Naive thymus-derived CD8-positive, alpha-beta T cell (primary cell): ENCODE results near the gene ATG2B. TPM values are rescaled to one million over a fixed set of nuclear protein-coding genes. Genes with fewer than 3 reads are reported as not detected.

ENCODE experiments used
- ATAC-seq, 2 donors: fragments of 150-1000 bp; cut with Tn5 transposase in 1 of 2; sonication (Bioruptor Pico), chemical (Tn5 transposase) in 1 of 2; 1 replicate in 1 of 2; 2 replicates in 1 of 2; pipeline ENCODE4 v1.10.0; 2021; ENCODE audit warnings: mild to moderate bottlenecking in 2 of 2, moderate library complexity in 2 of 2
- POLR2A ChIA-PET: fragments of 350-600 bp; sonication (Branson Sonifier 250); formaldehyde crosslinking; loops from one replicate; lab custom pipeline; 2021; ENCODE audit warnings: antibody characterized with exemption; lab: Charles Lee
- DNase-seq, 10 donors: peaks; one replicate each; pipeline versions ENCODE4 v3.0.0 to v3.0.0-alpha.2; 2020 to 2022
- H3K27ac Mint-ChIP-seq, 10 donors: one replicate each; pipeline ENCODE4 v1.8.0; 2020 to 2022; ENCODE audit warnings: mild to moderate bottlenecking in 10 of 10, mixed read lengths in 10 of 10, moderate library complexity in 4 of 10, inconsistent platforms in 1 of 10
- H3K27me3 Mint-ChIP-seq, 5 donors: one replicate each; pipeline ENCODE4 v1.8.0; 2021 to 2022; ENCODE audit warnings: mixed read lengths in 5 of 5
- H3K36me3 Mint-ChIP-seq, 3 donors: one replicate each; pipeline ENCODE4 v1.8.0; 2020 to 2022; ENCODE audit warnings: mixed read lengths in 3 of 3, mild to moderate bottlenecking in 2 of 3, inconsistent platforms in 1 of 3
- H3K4me1 Mint-ChIP-seq, 4 donors: one replicate each; pipeline ENCODE4 v1.8.0; 2021 to 2022; ENCODE audit warnings: mixed read lengths in 4 of 4
- H3K4me3 Mint-ChIP-seq, 10 donors: one replicate each; pipeline ENCODE4 v1.8.0; 2020 to 2022; ENCODE audit warnings: mild to moderate bottlenecking in 10 of 10, mixed read lengths in 10 of 10, moderate library complexity in 6 of 10, inconsistent platforms in 1 of 10
- H3K9me3 Mint-ChIP-seq, 9 donors: one replicate each; pipeline ENCODE4 v1.8.0; 2020 to 2022; ENCODE audit warnings: mixed read lengths in 9 of 9, mild to moderate bottlenecking in 3 of 9, inconsistent platforms in 1 of 9, moderate library complexity in 1 of 9
- polyA plus RNA-seq, 3 donors: library from polyadenylated mRNA; unstranded; fragments of 300-500 nt; fragmentation: Illumina TruSeq; gene quantifications; one replicate each; pipeline ENCODE4 v1.2.3, GENCODE V29; 2021
- total RNA-seq, 8 experiments: library from RNA in 2 of 8; stranded (reverse) in 2 of 8; gene quantifications; one replicate each; pipeline ENCODE4 v1.2.3 and lab custom pipeline; 2021 to 2026

ATG2B gene
- total and polyA plus RNA-seq, 5 experiments from 2014 or later: 0.96 to 32.1 (median 2.0) TPM

- DNase-seq (peak in 3 of 10 donors; percentile 22 to 44 (median 37)), ATAC-seq (no peak)
- Mint-ChIP-seq H3K27me3 (no peaks in the 10 kb centered on the region), H3K27ac (no peak overlapping the region), H3K4me3 (no peak overlapping the region), H3K4me1 (no peaks in the 10 kb centered on the region), H3K9me3 (no peaks in the 10 kb centered on the region), H3K36me3 (peaks cover 6 to 41% (median 8%) of the 10 kb centered on the region in 3 donors)
- POLR2A ChIA-PET: interaction anchor here (0.7 kb wide), 1 partner anchor 95 kb away, joined by 4 read pairs; the partner anchor contains the start of gene AK7
Observed at GRCh38 chr14:96297000-96297399, 66.1 kb downstream of the ATG2B start.

GRCh38 chr14:96294246-96294645, 68.9 kb downstream of the ATG2B start:
- H3K9me3 Mint-ChIP-seq: no peaks in the 10 kb centered on the region
- H3K27me3 Mint-ChIP-seq: no peaks in the 10 kb centered on the region
- H3K36me3 Mint-ChIP-seq: peaks cover 5 to 50% (median 6%) of the 10 kb centered on the region in 3 donors
- H3K4me3 Mint-ChIP-seq: no peak overlapping the region
- no peaks in the 10 kb centered on the region for H3K4me1 Mint-ChIP-seq
- no peak overlapping the region for H3K27ac Mint-ChIP-seq
- no peak for ATAC-seq
- POLR2A ChIA-PET: no interaction called here
- DNase-seq: no peak

GRCh38 chr14:96287856-96288255, 75.3 kb downstream of the ATG2B start:
- Mint-ChIP-seq H3K36me3 (peaks cover 0 to 86% (median 17%) of the 10 kb centered on the region in 3 donors), H3K4me3 (no peak overlapping the region), H3K27ac (no peak overlapping the region), H3K4me1 (peaks cover 0 to 1% (median 0%) of the 10 kb centered on the region in 4 donors), H3K27me3 (no peaks in the 10 kb centered on the region), H3K9me3 (no peaks in the 10 kb centered on the region)
- no peak for DNase-seq
- POLR2A ChIA-PET: no interaction called here
- ATAC-seq: no peak

DNA sequence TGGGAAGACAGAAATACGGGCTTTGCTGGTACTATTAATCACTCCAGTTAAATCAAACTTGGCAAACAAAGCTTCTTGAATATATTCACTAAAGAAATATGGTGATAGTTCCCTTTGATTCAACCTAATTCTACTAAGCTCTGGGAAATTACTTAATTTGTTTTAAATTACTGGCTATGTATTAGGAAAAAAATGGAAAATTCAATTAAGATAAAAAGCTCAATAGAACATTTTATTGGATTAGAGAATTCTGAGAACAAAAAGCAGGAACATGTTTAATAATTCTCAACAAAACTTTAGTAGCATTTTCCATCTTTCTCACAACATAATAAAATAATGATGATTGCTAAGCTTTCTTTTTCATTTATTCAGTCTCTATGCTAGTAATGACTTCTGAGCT, 76.9 kb downstream of the ATG2B start:
- Mint-ChIP-seq H3K36me3 (peaks cover 0 to 82% (median 21%) of the 10 kb centered on the region in 3 donors), H3K4me1 (peaks cover 0 to 1% (median 0%) of the 10 kb centered on the region in 4 donors), H3K27me3 (no peaks in the 10 kb centered on the region), H3K4me3 (no peak overlapping the region), H3K9me3 (no peaks in the 10 kb centered on the region), H3K27ac (no peak overlapping the region)
- POLR2A ChIA-PET: no interaction called here
- ATAC-seq: no peak
- DNase-seq: no peak

DNA sequence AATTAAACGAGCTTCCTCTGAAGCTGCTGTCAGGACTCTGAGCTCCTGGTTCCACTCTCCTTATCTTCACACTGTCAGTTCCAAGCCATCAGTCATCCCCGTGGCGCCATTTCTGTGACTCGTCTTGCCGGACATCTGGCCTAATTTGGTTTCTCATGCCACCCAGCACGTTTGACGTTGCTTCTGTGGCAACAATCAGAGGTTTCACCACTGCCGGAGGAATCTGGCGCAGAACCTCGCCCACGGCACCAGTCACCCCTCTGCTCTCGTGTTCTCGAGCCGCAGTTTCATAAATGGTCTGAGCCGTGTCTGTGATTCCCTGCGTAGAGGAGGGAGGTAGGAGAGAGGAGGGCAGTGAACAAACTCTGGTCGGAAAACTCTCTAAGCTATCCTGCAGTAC, 77.5 kb downstream of the ATG2B start:
- POLR2A ChIA-PET: no interaction called here
- Mint-ChIP-seq H3K27ac (peak overlapping the region in 1 of 10 donors; percentile 19), H3K4me3 (no peak overlapping the region), H3K27me3 (no peaks in the 10 kb centered on the region), H3K36me3 (peaks cover 0 to 78% (median 21%) of the 10 kb centered on the region in 3 donors), H3K9me3 (no peaks in the 10 kb centered on the region), H3K4me1 (peaks cover 0 to 1% (median 0%) of the 10 kb centered on the region in 4 donors)
- ATAC-seq: no peak
- DNase-seq: no peak

GRCh38 chr14:96284430-96284829, 78.7 kb downstream of the ATG2B start:
- H3K27ac Mint-ChIP-seq: no peak overlapping the region
- no peak for ATAC-seq

DNA sequence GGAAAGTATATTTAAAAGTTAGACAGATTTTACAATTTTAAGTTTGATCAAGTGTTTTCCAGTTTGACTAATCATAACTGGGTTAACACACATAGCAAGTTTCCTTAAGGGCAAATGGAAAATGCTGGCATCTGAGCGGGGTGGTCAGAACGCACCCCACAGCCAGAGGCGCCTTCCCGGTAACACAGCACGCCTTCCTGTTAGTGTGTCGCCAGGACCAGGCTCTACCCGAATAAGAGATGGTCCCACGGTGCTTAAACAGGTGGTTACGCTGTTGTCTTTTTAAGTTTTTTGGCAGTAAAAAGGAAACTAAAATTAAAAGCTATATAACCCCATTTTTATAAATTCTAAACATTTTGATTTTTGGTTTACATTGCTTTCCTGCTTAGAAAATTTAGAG, 79.1 kb downstream of the ATG2B start:
- H3K9me3 Mint-ChIP-seq: no peaks in the 10 kb centered on the region
- H3K4me1 Mint-ChIP-seq: peaks cover 0 to 1% (median 0%) of the 10 kb centered on the region in 4 donors
- no peak overlapping the region for H3K27ac Mint-ChIP-seq
- H3K36me3 Mint-ChIP-seq: peaks cover 0 to 67% (median 28%) of the 10 kb centered on the region in 3 donors
- no peak overlapping the region for H3K4me3 Mint-ChIP-seq
- POLR2A ChIA-PET: no interaction called here
- ATAC-seq: no peak
- no peaks in the 10 kb centered on the region for H3K27me3 Mint-ChIP-seq
- DNase-seq: no peak

More at GRCh38 chr14:96284430-96284829, 78.7 kb downstream of the ATG2B start:
- POLR2A ChIA-PET: no interaction called here
- peaks cover 0 to 70% (median 25%) of the 10 kb centered on the region in 3 donors for H3K36me3 Mint-ChIP-seq
- peaks cover 0 to 1% (median 0%) of the 10 kb centered on the region in 4 donors for H3K4me1 Mint-ChIP-seq
- no peaks in the 10 kb centered on the region for H3K9me3 Mint-ChIP-seq
- DNase-seq: no peak
- H3K4me3 Mint-ChIP-seq: no peak overlapping the region
- no peaks in the 10 kb centered on the region for H3K27me3 Mint-ChIP-seq

- POLR2A ChIA-PET: interaction anchor here (0.6 kb wide), 1 partner anchor 21 kb away, joined by 3 read pairs; no protein-coding TSS in a partner anchor
- ATAC-seq (no peak), DNase-seq (no peak)
- H3K27ac Mint-ChIP-seq: peak overlapping the region in 1 of 10 donors; percentile 14
- H3K36me3 Mint-ChIP-seq: peaks cover 4 to 44% (median 24%) of the 10 kb centered on the region in 3 donors
- peaks cover 0 to 13% (median 5%) of the 10 kb centered on the region in 9 donors for H3K9me3 Mint-ChIP-seq
- peaks cover 0 to 1% (median 0%) of the 10 kb centered on the region in 4 donors for H3K4me1 Mint-ChIP-seq
- H3K27me3 Mint-ChIP-seq: no peaks in the 10 kb centered on the region
- no peak overlapping the region for H3K4me3 Mint-ChIP-seq
Observed at GRCh38 chr14:96281486-96281885, 81.7 kb downstream of the ATG2B start.

GRCh38 chr14:96280104-96280503, 83.0 kb downstream of the ATG2B start:
- Mint-ChIP-seq H3K36me3 (peaks cover 4 to 30% (median 21%) of the 10 kb centered on the region in 3 donors), H3K27me3 (no peaks in the 10 kb centered on the region), H3K4me3 (no peak overlapping the region), H3K27ac (peak overlapping the region in 2 of 10 donors; percentile 39 to 48), H3K4me1 (peaks cover 0 to 5% (median 0%) of the 10 kb centered on the region in 4 donors), H3K9me3 (peaks cover 0 to 13% (median 5%) of the 10 kb centered on the region in 9 donors)
- DNase-seq (no peak), ATAC-seq (no peak)
- POLR2A ChIA-PET: no interaction called here

DNA sequence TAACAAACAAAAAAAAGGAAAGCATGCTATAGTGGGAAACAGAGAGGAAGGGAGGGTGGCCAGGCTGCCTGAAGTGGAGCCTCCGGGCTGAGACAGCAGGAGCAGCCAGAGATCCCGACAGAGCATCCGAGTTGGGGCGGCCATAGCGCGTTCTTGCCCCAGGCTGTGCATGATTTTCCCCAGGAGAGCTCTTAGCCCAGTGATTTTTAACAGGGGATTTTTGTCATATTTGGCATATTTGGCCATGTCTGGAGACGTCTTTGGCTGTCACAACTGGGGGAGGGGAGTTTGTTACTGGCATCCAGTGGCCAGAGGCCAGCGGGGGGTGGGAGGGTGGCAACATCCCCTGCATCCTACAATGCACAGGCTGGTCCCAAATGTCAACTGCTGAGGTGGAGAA, 83.6 kb downstream of the ATG2B start:
- peak overlapping the region in 1 of 10 donors; percentile 57 for H3K27ac Mint-ChIP-seq
- peaks cover 0 to 13% (median 5%) of the 10 kb centered on the region in 9 donors for H3K9me3 Mint-ChIP-seq
- H3K4me1 Mint-ChIP-seq: peaks cover 0 to 5% (median 0%) of the 10 kb centered on the region in 4 donors
- POLR2A ChIA-PET: no interaction called here
- no peak for DNase-seq
- H3K4me3 Mint-ChIP-seq: no peak overlapping the region
- H3K36me3 Mint-ChIP-seq: peaks cover 4 to 25% (median 16%) of the 10 kb centered on the region in 3 donors
- no peak for ATAC-seq
- peaks cover 0 to 2% (median 0%) of the 10 kb centered on the region in 5 donors for H3K27me3 Mint-ChIP-seq

DNA sequence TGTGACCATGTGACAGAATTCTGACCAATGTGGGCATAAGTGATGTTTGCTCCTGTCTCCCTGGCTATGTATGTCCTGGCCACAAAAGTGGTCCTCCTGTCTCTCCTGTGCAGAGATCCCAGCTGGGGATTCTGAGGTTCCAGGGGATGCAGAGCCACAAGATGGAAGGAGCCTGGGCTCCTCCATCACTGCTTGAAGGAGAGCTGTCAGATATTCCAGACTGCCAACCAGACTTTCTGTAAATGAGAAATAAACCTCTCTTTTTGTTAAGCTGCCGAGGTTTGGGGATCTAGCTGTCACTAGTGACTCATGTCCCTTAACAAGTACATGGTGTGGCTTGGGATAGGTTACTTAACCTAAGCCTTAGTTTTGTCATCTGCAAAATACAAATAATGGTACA, 85.3 kb downstream of the ATG2B start:
- POLR2A ChIA-PET: no interaction called here
- H3K36me3 Mint-ChIP-seq: peaks cover 4 to 14% (median 9%) of the 10 kb centered on the region in 3 donors
- ATAC-seq (no peak), DNase-seq (no peak)
- peak overlapping the region in 1 of 10 donors; percentile 43 for H3K27ac Mint-ChIP-seq
- peaks cover 0 to 2% (median 0%) of the 10 kb centered on the region in 5 donors for H3K27me3 Mint-ChIP-seq
- H3K9me3 Mint-ChIP-seq: peaks cover 0 to 18% (median 5%) of the 10 kb centered on the region in 9 donors
- H3K4me3 Mint-ChIP-seq: peak overlapping the region in 1 of 10 donors; percentile 67
- peaks cover 0 to 5% (median 0%) of the 10 kb centered on the region in 4 donors for H3K4me1 Mint-ChIP-seq

DNA sequence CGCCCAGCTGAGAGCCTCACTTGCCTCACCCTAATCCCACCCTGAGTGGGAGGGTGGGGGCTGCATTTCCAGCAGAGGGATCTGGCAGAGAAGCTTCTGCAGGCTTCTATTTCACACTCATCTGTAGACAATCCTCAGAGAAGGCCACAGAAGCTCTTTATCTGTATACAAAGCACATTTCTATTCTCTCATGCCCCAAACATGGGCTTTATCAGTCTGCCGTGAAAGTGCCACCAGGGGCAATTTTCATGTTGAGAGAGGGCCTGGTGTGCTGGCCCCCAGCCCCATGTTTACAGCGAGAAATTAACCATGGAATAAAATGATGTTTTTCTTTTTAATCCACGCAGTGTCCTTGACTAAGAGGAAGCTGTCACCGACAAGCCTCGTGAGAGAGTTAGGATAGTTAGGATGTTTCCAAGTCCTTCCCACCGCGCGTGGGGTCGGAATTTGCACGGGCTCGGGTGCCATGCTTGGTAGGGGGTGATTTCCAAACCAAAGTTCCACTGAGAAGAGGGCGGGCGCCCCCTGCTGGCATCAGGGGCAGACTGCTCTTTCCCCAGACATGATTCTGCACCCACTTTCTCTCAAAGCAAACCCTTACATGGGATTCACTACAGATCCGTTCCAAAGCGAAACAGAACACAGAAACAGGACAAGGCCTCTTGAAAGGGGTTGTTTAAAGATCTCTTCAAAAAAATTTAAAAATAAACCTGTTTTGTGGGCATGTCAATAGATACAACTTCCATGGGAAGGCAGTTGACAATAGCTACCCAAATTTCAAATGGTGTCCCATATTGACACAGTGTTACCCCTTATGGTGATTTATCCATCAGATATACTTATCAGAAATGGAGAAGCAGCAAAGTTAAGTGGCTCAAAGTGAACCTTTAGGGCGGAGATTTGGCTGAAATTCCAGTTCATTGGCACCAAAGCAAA, 87.7 kb downstream of the ATG2B start:
- ATAC-seq (peak; percentile 49 to 50), DNase-seq (peak; percentile 34 to 81 (median 59))
- peaks cover 4 to 14% (median 11%) of the 10 kb centered on the region in 3 donors for H3K36me3 Mint-ChIP-seq
- H3K9me3 Mint-ChIP-seq: peaks cover 0 to 25% (median 5%) of the 10 kb centered on the region in 9 donors
- H3K27ac Mint-ChIP-seq: peak overlapping the region in 1 of 10 donors; percentile 37
- POLR2A ChIA-PET: no interaction called here
- peaks cover 0 to 2% (median 0%) of the 10 kb centered on the region in 5 donors for H3K27me3 Mint-ChIP-seq
- no peak overlapping the region for H3K4me3 Mint-ChIP-seq
- peaks cover 0 to 5% (median 0%) of the 10 kb centered on the region in 4 donors for H3K4me1 Mint-ChIP-seq

- Mint-ChIP-seq H3K27ac (no peak overlapping the region), H3K36me3 (peaks cover 0 to 15% (median 5%) of the 10 kb centered on the region in 3 donors), H3K4me1 (peaks cover 0 to 5% (median 0%) of the 10 kb centered on the region in 4 donors), H3K27me3 (peaks cover 0 to 2% (median 0%) of the 10 kb centered on the region in 5 donors), H3K4me3 (no peak overlapping the region), H3K9me3 (peaks cover 0 to 25% (median 5%) of the 10 kb centered on the region in 9 donors)
- no peak for ATAC-seq
- POLR2A ChIA-PET: no interaction called here
- DNase-seq: no peak
Observed at GRCh38 chr14:96274543-96274942, 88.6 kb downstream of the ATG2B start.
